ENCODE measurements around the gene EPHB1.
A peak's percentile ranks its signal among the peaks of the same experiment; 100 is the strongest.
"Not testable (repeated sequence)": the region's sequence is repeated elsewhere in the genome, so short reads cannot be mapped to it uniquely, and the experiment has no call there.

Gene EPHB1

GRCh38 chr3:135020181-135020580 lies 225.1 kb downstream of the EPHB1 start:
- no peaks in the 10 kb centered on the region for H3K27me3 ChIP-seq (ENCODE audit: control insufficient read depth, insufficient read depth, low read length)
- peaks cover 11% of the 10 kb centered on the region for H3K4me1 ChIP-seq (ENCODE audit: control insufficient read depth, insufficient read depth, low read length)
- H3K9me3 ChIP-seq (ENCODE audit: control insufficient read depth, insufficient read depth, low read length), result no peaks in the 10 kb centered on the region
- no peak overlapping the region for H3K4me3 ChIP-seq (ENCODE audit: low read depth, low read length)
- no peak overlapping the region for H3K9ac ChIP-seq (ENCODE audit: low read depth, low read length)
- no peaks in the 10 kb centered on the region for H3K36me3 ChIP-seq (ENCODE audit: control insufficient read depth, insufficient read depth, low read length)
- no peak overlapping the region for H3K27ac ChIP-seq (ENCODE audit: low read depth, low read length)

GRCh38 chr3:135023996-135024658 lies 229.1 kb downstream of the EPHB1 start:
- Histone ChIP-seq H3K4me3 (ENCODE audit: low read depth, low read length) (no peak overlapping the region), H3K27me3 (ENCODE audit: control insufficient read depth, insufficient read depth, low read length) (no peaks in the 10 kb centered on the region), H3K4me1 (ENCODE audit: control insufficient read depth, insufficient read depth, low read length) (peaks cover 11% of the 10 kb centered on the region), H3K9me3 (ENCODE audit: control insufficient read depth, insufficient read depth, low read length) (no peaks in the 10 kb centered on the region), H3K36me3 (ENCODE audit: control insufficient read depth, insufficient read depth, low read length) (no peaks in the 10 kb centered on the region), H3K9ac (ENCODE audit: low read depth, low read length) (no peak overlapping the region), H3K27ac (ENCODE audit: low read depth, low read length) (no peak overlapping the region)

DNA sequence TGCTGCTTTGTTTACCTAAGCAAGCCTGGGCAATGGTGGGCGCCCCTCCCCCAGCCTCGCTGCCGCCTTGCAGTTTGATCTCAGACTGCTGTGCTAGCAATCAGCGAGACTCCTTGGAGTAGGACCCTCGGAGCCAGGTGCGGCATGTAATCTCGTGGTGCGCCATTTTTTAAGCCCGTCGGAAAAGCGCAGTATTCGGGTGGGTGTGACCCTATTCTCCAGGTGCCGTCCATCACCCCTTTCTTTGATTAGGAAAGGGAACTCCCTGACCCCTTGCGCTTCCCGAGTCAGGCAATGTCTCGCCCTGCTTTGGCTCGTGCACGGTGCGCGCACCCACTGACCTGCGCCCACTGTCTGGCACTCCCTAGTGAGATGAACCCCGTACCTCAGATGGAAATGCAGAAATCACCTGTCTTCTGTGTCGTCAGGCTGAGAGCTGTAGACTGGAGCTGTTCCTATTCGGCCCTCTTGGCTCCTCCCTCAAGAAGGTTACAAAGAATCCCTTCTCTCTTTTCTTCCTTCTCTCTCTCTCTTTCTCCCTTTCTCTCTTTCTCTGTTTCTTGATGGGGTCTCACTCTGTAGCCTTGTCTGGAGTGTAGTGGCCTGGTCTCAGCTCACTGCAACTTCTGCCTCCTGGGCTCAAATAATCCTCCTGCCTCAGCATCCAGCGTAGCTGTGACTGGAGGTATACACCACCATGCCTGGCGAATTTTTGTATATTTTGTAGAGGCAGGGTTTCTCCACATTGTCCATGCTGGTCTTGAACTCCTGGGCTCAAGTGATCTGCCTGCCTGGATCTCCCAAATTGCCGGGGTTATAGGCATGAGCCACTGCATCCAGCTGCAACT lies 235.9 kb downstream of the EPHB1 start:
- H3K36me3 ChIP-seq (ENCODE audit: control insufficient read depth, insufficient read depth, low read length); H3K4me1 ChIP-seq (ENCODE audit: control insufficient read depth, insufficient read depth, low read length); H3K9me3 ChIP-seq (ENCODE audit: control insufficient read depth, insufficient read depth, low read length); H3K27me3 ChIP-seq (ENCODE audit: control insufficient read depth, insufficient read depth, low read length); H3K27ac ChIP-seq (ENCODE audit: low read depth, low read length): not testable (repeated sequence)
- Histone ChIP-seq H3K4me3 (ENCODE audit: low read depth, low read length) (peak overlapping the region; percentile 67), H3K9ac (ENCODE audit: low read depth, low read length) (peak overlapping the region; percentile 22)

DNA sequence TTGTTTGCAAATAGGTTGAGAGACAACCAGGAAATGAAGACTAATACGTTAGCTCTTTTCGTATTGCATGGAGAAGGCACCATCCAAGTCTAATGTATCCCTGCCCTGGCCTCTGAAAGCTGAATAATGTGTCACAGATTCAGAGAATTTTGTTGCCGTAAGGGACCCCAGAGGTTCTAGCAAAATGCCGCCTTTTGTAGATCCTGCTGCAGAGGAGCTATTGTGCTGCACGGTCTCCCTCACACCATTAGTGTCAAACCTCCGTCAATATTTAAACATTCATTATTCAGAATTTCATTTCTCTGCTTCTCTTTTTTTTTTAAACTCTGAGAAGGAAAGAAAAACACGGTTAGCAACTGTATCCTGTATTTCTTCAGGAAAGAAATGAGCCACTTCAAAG lies 238.7 kb downstream of the EPHB1 start:
- H3K27me3 ChIP-seq (ENCODE audit: control insufficient read depth, insufficient read depth, low read length), result no peaks in the 10 kb centered on the region
- peaks cover 8% of the 10 kb centered on the region for H3K4me1 ChIP-seq (ENCODE audit: control insufficient read depth, insufficient read depth, low read length)
- no peak overlapping the region for H3K4me3 ChIP-seq (ENCODE audit: low read depth, low read length)
- H3K36me3 ChIP-seq (ENCODE audit: control insufficient read depth, insufficient read depth, low read length), result no peaks in the 10 kb centered on the region
- no peaks in the 10 kb centered on the region for H3K9me3 ChIP-seq (ENCODE audit: control insufficient read depth, insufficient read depth, low read length)
- no peak overlapping the region for H3K9ac ChIP-seq (ENCODE audit: low read depth, low read length)
- H3K27ac ChIP-seq (ENCODE audit: low read depth, low read length), result no peak overlapping the region

DNA sequence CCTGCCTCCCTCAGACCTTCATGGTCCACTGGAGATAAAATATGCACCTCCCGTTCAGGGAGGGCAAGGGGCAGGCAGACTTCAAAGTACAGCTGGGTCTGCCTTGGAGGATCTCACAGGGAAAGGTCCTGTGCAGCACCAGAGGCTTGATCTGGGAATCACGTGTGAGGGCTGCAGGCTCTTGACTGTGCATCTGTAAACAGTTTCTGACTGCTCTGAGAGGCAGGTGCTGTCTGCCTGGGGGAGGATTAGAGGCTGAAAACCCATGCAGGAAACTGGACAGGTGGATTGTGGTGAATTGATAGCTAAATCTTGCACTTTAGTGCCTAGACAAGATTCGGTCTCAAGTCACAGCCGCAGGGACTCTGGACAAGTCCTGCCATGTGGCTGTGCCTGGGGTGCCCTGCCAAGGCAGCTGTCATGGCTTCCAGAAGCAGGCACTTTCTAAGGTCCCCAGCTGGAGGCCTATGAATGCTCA lies 239.3 kb downstream of the EPHB1 start:
- H3K27ac ChIP-seq (ENCODE audit: low read depth, low read length), result no peak overlapping the region
- H3K27me3 ChIP-seq (ENCODE audit: control insufficient read depth, insufficient read depth, low read length), result no peaks in the 10 kb centered on the region
- H3K36me3 ChIP-seq (ENCODE audit: control insufficient read depth, insufficient read depth, low read length), result no peaks in the 10 kb centered on the region
- peaks cover 8% of the 10 kb centered on the region for H3K4me1 ChIP-seq (ENCODE audit: control insufficient read depth, insufficient read depth, low read length)
- H3K4me3 ChIP-seq (ENCODE audit: low read depth, low read length), result no peak overlapping the region
- no peak overlapping the region for H3K9ac ChIP-seq (ENCODE audit: low read depth, low read length)
- H3K9me3 ChIP-seq (ENCODE audit: control insufficient read depth, insufficient read depth, low read length), result no peaks in the 10 kb centered on the region

- no peaks in the 10 kb centered on the region for H3K36me3 ChIP-seq (ENCODE audit: control insufficient read depth, insufficient read depth, low read length)
- no peaks in the 10 kb centered on the region for H3K9me3 ChIP-seq (ENCODE audit: control insufficient read depth, insufficient read depth, low read length)
- no peak overlapping the region for H3K27ac ChIP-seq (ENCODE audit: low read depth, low read length)
- H3K9ac ChIP-seq (ENCODE audit: low read depth, low read length), result no peak overlapping the region
- H3K4me3 ChIP-seq (ENCODE audit: low read depth, low read length), result no peak overlapping the region
- no peaks in the 10 kb centered on the region for H3K27me3 ChIP-seq (ENCODE audit: control insufficient read depth, insufficient read depth, low read length)
- H3K4me1 ChIP-seq (ENCODE audit: control insufficient read depth, insufficient read depth, low read length), result peaks cover 8% of the 10 kb centered on the region
These were observed 239.9 kb downstream of the EPHB1 start for GRCh38 chr3:135034891-135035440.

DNA sequence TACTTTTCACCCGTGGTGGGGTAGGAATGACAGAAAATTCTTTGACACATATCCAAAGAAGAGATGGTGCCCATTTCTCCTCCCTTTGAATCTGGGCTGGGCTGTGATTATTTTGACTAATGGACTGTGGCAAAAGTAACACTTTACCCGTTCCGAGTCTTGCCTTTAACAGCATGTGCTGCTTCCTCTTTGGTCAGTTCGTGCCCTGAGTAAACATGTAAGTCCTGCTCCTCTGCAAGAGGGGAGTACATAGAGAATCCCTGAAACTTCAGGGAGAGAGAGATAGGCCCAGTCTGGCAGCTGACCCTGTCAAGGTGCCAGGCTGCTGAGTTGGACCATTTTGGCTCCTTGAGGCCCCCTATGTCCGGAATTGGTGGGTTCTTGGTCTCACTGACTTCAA lies 243.1 kb downstream of the EPHB1 start:
- H3K9me3 ChIP-seq (ENCODE audit: control insufficient read depth, insufficient read depth, low read length), result no peaks in the 10 kb centered on the region
- H3K36me3 ChIP-seq (ENCODE audit: control insufficient read depth, insufficient read depth, low read length), result no peaks in the 10 kb centered on the region
- no peak overlapping the region for H3K27ac ChIP-seq (ENCODE audit: low read depth, low read length)
- H3K4me3 ChIP-seq (ENCODE audit: low read depth, low read length), result no peak overlapping the region
- H3K9ac ChIP-seq (ENCODE audit: low read depth, low read length), result no peak overlapping the region
- peaks cover 3% of the 10 kb centered on the region; the same call in 1 of the 2 replicates for H3K4me1 ChIP-seq (ENCODE audit: control insufficient read depth, insufficient read depth, low read length)
- no peaks in the 10 kb centered on the region for H3K27me3 ChIP-seq (ENCODE audit: control insufficient read depth, insufficient read depth, low read length)

DNA sequence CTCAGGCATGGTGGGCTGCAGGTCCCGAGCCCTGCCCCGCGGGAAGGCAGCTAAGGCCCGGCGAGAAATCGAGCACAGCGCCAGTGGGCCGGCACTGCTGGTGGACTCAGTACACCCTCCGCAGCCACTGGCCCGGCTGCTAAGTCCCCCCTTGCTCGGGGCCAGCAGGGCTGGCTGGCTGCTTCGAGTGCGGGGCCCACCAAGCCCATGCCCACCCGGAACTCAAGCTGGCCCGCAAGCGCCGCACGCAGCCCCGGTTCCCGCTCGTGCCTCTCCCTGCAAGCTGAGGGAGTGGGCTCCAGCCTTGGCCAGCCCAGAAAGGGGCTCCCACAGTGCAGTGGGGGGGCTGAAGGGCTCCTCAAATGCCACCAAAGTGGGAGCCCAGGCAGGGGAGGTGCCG lies 244.5 kb downstream of the EPHB1 start:
- not testable (repeated sequence) for H3K4me3 ChIP-seq (ENCODE audit: low read depth, low read length); H3K9me3 ChIP-seq (ENCODE audit: control insufficient read depth, insufficient read depth, low read length); H3K4me1 ChIP-seq (ENCODE audit: control insufficient read depth, insufficient read depth, low read length); H3K9ac ChIP-seq (ENCODE audit: low read depth, low read length); H3K36me3 ChIP-seq (ENCODE audit: control insufficient read depth, insufficient read depth, low read length); H3K27ac ChIP-seq (ENCODE audit: low read depth, low read length); H3K27me3 ChIP-seq (ENCODE audit: control insufficient read depth, insufficient read depth, low read length)

DNA sequence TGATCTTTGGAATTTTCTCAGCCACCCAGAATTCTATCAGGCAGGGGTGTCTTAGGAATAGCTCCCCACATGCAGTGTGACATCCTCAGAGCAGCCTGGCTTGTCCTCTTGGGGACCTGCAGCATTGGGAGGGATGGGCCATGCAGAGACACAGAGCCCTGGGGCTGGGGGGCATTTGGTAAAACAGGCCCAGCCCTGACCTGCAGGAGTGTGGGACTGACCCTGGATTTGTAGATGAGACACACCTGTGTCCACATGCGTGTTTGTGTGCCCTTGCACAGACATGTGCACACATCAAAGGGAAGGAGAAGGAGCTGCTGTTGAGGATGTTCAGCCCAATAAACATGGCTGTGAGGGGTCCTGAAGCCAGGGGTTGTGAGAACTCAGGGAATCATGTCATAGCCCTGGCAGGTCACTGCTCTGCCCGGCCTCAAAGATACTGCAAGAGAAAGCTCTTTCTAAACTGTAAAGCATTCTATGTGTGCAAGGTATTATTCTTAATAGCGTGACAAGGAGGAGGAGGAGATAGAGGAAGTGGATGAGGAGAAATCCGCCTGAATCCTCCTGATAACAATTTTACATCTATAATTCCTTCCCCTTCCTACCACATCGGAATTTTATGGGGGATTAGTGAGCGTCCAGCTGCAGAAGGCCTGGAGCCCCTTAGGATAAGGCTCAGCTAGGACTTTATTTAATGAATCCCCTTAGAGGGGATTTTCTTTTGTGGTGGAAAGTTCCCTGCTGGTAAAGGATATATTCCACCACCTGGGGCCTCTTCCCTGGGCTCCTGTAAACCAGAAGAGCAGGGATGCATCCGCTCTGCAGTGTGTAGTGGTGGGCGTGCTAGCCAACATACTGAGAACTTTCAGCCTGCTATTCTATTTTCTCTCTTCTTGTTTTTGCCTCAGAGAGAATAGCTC lies 245.5 kb downstream of the EPHB1 start:
- no peak overlapping the region for H3K27ac ChIP-seq (ENCODE audit: low read depth, low read length)
- peaks cover 3% of the 10 kb centered on the region; the same call in 1 of the 2 replicates for H3K4me1 ChIP-seq (ENCODE audit: control insufficient read depth, insufficient read depth, low read length)
- H3K4me3 ChIP-seq (ENCODE audit: low read depth, low read length), result no peak overlapping the region
- no peaks in the 10 kb centered on the region for H3K27me3 ChIP-seq (ENCODE audit: control insufficient read depth, insufficient read depth, low read length)
- no peaks in the 10 kb centered on the region for H3K9me3 ChIP-seq (ENCODE audit: control insufficient read depth, insufficient read depth, low read length)
- H3K36me3 ChIP-seq (ENCODE audit: control insufficient read depth, insufficient read depth, low read length), result no peaks in the 10 kb centered on the region
- H3K9ac ChIP-seq (ENCODE audit: low read depth, low read length), result no peak overlapping the region

GRCh38 chr3:135041601-135042000 lies 246.5 kb downstream of the EPHB1 start:
- Histone ChIP-seq H3K9ac (ENCODE audit: low read depth, low read length) (no peak overlapping the region), H3K9me3 (ENCODE audit: control insufficient read depth, insufficient read depth, low read length) (no peaks in the 10 kb centered on the region), H3K4me1 (ENCODE audit: control insufficient read depth, insufficient read depth, low read length) (peaks cover 3% of the 10 kb centered on the region; the same call in 1 of the 2 replicates), H3K4me3 (ENCODE audit: low read depth, low read length) (no peak overlapping the region), H3K27ac (ENCODE audit: low read depth, low read length) (no peak overlapping the region), H3K27me3 (ENCODE audit: control insufficient read depth, insufficient read depth, low read length) (no peaks in the 10 kb centered on the region), H3K36me3 (ENCODE audit: control insufficient read depth, insufficient read depth, low read length) (no peaks in the 10 kb centered on the region)
